Measurements from ENCODE around the gene SV2C. TPM values are rescaled to one million over a fixed set of nuclear protein-coding genes. Genes with fewer than 3 reads are reported as not detected.
A peak's percentile ranks its signal among the peaks of the same experiment; 100 is the strongest.

Gene SV2C
- total and polyA plus RNA-seq, 8 donors = 0.13 to 30.8 (median 1.4) TPM; not detected in 2

GRCh38 chr5:76213858-76214257 is 130.7 kb downstream of the SV2C start:
- Histone ChIP-seq H3K4me3 (no peak overlapping the region), H3K27me3 (no peaks in the 10 kb centered on the region), H3K9me3 (peaks cover 0 to 11% (median 7%) of the 10 kb centered on the region in 4 donors), H3K27ac (no peak overlapping the region), H3K36me3 (no peaks in the 10 kb centered on the region), H3K4me1 (no peaks in the 10 kb centered on the region)
- WGBS, 5 donors = 93 to 97% (median 95%) methylated on average over 1 of the region's 1 CpG
- intact Hi-C loops (cut with DNase I; ENCODE audit: low total_unique reads) = no loop called here
- TF ChIP-seq POLR2AphosphoS5 (IDR thresholded peaks at IDR 0.05) = no peak
- no peak for DNase-seq

- H3K9me3 ChIP-seq = no peaks in the 10 kb centered on the region
- intact Hi-C loops (cut with DNase I; ENCODE audit: low total_unique reads) = no loop called here
- DNase-seq = peak in 1 of 2 donors; percentile 38
- H3K4me1 ChIP-seq = no peaks in the 10 kb centered on the region
- H3K27ac ChIP-seq = no peak overlapping the region
- 93 to 99% (median 97%) methylated on average over 4 of the region's 4 CpGs for WGBS, 5 donors
- no peaks in the 10 kb centered on the region for H3K27me3 ChIP-seq
- no peaks in the 10 kb centered on the region for H3K36me3 ChIP-seq
- H3K4me3 ChIP-seq = no peak overlapping the region
- TF ChIP-seq POLR2A (IDR thresholded peaks at IDR 0.05) = no peak
- TF ChIP-seq POLR2AphosphoS5 (IDR thresholded peaks at IDR 0.05) = no peak
- no peak for TF ChIP-seq CTCF (IDR thresholded peaks at IDR 0.05)
- TF ChIP-seq EP300 (IDR thresholded peaks at IDR 0.05) = no peak
Observed at GRCh38 chr5:76216748-76217147, 133.6 kb downstream of the SV2C start.

GRCh38 chr5:76219636-76220035 is 136.5 kb downstream of the SV2C start:
- no peak for DNase-seq
- no peaks in the 10 kb centered on the region for H3K27me3 ChIP-seq
- H3K36me3 ChIP-seq = no peaks in the 10 kb centered on the region
- H3K4me1 ChIP-seq = no peaks in the 10 kb centered on the region
- no peak overlapping the region for H3K4me3 ChIP-seq
- no peak for TF ChIP-seq EP300 (IDR thresholded peaks at IDR 0.05)
- TF ChIP-seq POLR2AphosphoS5 (IDR thresholded peaks at IDR 0.05) = no peak
- no peak for TF ChIP-seq POLR2A (IDR thresholded peaks at IDR 0.05)
- TF ChIP-seq CTCF (IDR thresholded peaks at IDR 0.05) = no peak
- no peaks in the 10 kb centered on the region for H3K9me3 ChIP-seq
- WGBS, 5 donors = 79 to 84% (median 80%) methylated on average over 4 of the region's 4 CpGs
- intact Hi-C loops (cut with DNase I; ENCODE audit: low total_unique reads) = no loop called here
- no peak overlapping the region for H3K27ac ChIP-seq

- Histone ChIP-seq H3K4me1 (no peaks in the 10 kb centered on the region), H3K4me3 (no peak overlapping the region), H3K9me3 (no peaks in the 10 kb centered on the region), H3K27ac (no peak overlapping the region), H3K27me3 (no peaks in the 10 kb centered on the region), H3K36me3 (no peaks in the 10 kb centered on the region)
- intact Hi-C loops (cut with DNase I; ENCODE audit: low total_unique reads) = no loop called here
- WGBS, 5 donors = 63 to 80% (median 67%) methylated on average over 4 of the region's 4 CpGs
- no peak for DNase-seq
- TF ChIP-seq POLR2AphosphoS5 (IDR thresholded peaks at IDR 0.05) (no peak), CTCF (IDR thresholded peaks at IDR 0.05) (no peak), POLR2A (IDR thresholded peaks at IDR 0.05) (no peak), EP300 (IDR thresholded peaks at IDR 0.05) (no peak)
Observed at GRCh38 chr5:76221311-76221710, 138.1 kb downstream of the SV2C start.

GRCh38 chr5:76222318-76222717 is 139.1 kb downstream of the SV2C start:
- TF ChIP-seq POLR2AphosphoS5 (IDR thresholded peaks at IDR 0.05) (no peak), POLR2A (IDR thresholded peaks at IDR 0.05) (no peak), CTCF (IDR thresholded peaks at IDR 0.05) (no peak), EP300 (IDR thresholded peaks at IDR 0.05) (no peak)
- DNase-seq = no peak
- Histone ChIP-seq H3K36me3 (no peaks in the 10 kb centered on the region), H3K4me1 (no peaks in the 10 kb centered on the region), H3K27me3 (no peaks in the 10 kb centered on the region), H3K27ac (no peak overlapping the region), H3K4me3 (no peak overlapping the region), H3K9me3 (no peaks in the 10 kb centered on the region)
- WGBS, 5 donors = 92 to 97% (median 93%) methylated on average over 3 of the region's 3 CpGs
- intact Hi-C loops (cut with DNase I; ENCODE audit: low total_unique reads) = no loop called here
